SW 1271 (cell line): ENCODE measurements around the gene C1QTNF3.
"Not testable (repeated sequence)": the region's sequence is repeated elsewhere in the genome, so short reads cannot be mapped to it uniquely, and the experiment has no call there.

Source experiments
- DNase-seq, 2 experiments: peaks; one replicate each; lab custom pipeline; 2025; lab: John Stamatoyannopoulos, UW

C1QTNF3 gene

GRCh38 chr5:34021334-34021733 is 21.7 kb downstream of the C1QTNF3 start:
- DNase-seq: no peak

- DNase-seq: no peak
These were observed 22.3 kb downstream of the C1QTNF3 start for GRCh38 chr5:34020726-34021125.

- DNase-seq: no peak
These were observed 25.8 kb downstream of the C1QTNF3 start for GRCh38 chr5:34017254-34017653.

- DNase-seq: no peak
These were observed 26.3 kb downstream of the C1QTNF3 start for GRCh38 chr5:34016750-34017149.

- DNase-seq: no peak
These were observed 26.8 kb downstream of the C1QTNF3 start for GRCh38 chr5:34016222-34016621.

DNA sequence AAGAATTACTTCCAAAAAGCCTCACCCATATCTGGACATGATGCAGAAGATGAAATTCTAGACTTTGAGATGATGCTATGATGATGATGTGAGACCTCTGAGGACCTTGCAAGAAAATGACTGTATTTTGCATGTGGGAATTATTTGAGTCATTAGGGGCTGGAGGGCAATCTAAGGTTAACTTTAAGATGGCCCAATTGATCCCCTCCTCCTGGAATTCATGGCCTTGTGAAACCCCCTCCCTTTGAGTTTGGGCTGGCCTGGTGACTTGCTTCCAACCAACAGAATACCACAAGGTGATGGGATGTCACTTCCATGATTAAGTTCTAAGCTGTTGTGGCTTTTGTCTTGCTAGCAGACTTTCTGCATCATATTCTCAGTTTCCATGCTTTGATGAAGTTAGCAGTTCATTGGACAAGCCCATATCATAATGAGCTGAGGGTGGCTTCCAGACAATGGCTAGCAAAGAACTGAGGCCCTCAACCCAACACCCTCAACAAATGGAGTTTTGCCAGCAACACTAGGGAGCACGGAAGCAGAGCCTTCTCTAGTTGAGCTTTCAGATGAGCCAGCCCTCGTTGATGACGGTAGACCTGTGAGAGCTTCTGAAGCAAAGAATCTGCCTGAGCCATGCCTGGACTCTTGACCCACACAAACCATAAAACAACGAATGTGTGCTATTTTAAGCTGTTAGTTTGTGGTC is 27.7 kb downstream of the C1QTNF3 start:
- no peak for DNase-seq

- DNase-seq: no peak
These were observed 28.4 kb downstream of the C1QTNF3 start for GRCh38 chr5:34014626-34015025.

- no peak for DNase-seq
These were observed 29.5 kb downstream of the C1QTNF3 start for GRCh38 chr5:34013547-34013946.

DNA sequence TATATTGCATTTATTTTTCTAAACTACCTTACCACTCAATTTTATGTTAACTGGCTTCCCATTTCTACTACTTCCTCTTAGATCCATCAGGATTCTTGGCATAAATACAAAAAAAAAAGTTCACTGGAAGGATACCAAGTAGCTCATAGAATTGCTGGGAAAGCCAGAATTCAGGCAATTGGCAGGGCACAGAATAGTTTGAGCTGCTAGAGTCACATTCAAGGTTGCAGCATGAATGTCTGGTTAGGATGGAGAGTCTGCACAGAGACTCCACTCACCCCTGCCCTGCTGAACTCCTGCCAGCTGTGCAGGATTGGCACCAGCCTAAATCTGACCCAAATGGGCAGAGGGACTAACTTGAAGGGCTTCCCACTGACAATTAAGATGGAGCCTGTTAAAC is 30.2 kb downstream of the C1QTNF3 start:
- DNase-seq: no peak

- no peak for DNase-seq
These were observed 31.5 kb downstream of the C1QTNF3 start for GRCh38 chr5:34011536-34011935.

GRCh38 chr5:34010146-34010545 is 32.9 kb downstream of the C1QTNF3 start:
- not testable (repeated sequence) for DNase-seq

DNA sequence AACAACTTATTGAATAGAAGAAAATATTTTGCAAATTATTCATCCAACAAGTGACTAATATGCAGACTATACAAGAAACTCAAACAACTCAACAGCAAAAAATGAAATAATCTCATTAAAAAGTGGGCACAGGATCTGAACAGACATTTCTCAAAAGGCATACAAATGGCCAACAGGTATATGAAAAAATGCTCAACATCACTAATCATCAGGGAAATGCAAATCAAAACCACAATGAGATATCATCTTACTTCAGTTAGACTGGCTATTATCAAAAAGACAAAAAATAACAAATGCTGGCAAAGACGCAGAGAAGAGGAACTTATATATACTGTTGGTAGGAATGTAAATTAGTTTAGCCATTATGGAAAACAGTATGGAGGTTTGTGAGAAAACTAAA is 33.4 kb downstream of the C1QTNF3 start:
- no peak for DNase-seq

DNA sequence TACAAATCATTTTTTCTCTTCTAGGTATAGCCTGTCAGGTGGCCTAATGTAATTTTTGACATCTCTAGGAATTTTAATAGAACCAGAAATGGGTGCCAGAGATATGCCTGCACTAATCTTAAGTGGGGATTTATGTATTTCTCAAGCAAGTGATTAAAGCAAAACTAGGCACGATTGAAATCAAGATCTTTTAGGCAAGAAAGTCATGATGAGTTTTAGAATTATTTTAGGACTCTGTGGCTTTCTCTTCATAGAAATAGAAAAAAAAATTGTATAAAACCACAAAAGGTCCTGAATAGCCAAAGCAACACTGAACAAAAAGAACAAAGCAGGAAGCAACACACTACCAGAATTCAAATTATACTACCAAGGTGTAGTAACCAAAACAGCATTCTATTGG is 34.2 kb downstream of the C1QTNF3 start:
- no peak for DNase-seq

DNA sequence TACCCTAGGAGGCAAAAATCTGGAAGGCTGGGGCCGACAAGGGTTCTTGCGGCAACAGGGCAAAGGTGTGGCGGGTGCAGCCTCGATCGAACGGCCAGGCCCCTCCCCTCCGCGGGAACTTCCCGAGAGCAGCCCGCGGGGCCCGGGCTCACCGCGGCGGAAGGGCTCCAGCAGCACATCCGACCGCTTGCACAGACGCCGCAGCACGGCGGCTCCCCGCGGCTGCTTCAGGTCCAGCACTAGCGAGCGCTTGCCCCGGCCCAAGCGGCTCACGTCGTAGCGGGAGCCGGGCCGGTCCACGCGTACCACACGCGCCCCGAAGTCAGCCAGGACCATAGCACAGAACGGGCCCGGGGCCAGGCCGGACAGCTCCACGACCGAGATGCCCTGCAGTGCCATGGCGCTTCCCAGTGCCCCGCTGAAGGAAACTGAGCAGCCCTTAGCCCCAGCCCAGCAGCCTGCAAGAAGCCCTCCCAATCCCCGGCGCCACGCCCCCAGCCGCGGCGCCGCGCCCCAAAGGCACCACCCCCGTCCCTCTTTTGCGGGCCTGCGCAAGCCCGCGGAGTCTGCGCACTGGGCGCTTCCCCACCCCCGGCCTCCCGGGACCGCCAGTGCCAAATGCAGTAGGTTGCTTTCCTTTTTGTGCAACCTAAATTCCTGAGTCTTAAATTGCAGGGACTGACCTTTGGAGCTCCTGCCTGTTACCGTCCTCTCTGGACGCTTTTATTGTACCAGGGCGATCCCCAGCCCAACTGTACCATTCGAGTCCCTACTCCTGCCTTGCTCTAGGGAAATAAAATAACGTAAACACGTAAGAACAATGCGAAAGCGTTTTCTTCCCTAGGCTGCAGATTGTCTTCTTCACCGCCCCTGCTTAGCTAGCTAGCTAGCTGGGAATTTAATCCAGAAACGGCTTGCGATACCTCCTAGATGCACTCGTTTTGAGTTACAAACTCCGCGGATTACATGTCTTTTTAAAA is 35.1 kb downstream of the C1QTNF3 start, which contains the start of gene AMACR:
AMACR (minus strand) TSS at position 430 of the 980 bp plus-strand sequence; CDS start at position 399, 31 bp downstream.
- DNase-seq: peak; percentile 88 to 90

- no peak for DNase-seq
These were observed 35.8 kb downstream of the C1QTNF3 start for GRCh38 chr5:34007201-34007620.

GRCh38 chr5:34005681-34006080 is 37.3 kb downstream of the C1QTNF3 start:
- no peak for DNase-seq

DNA sequence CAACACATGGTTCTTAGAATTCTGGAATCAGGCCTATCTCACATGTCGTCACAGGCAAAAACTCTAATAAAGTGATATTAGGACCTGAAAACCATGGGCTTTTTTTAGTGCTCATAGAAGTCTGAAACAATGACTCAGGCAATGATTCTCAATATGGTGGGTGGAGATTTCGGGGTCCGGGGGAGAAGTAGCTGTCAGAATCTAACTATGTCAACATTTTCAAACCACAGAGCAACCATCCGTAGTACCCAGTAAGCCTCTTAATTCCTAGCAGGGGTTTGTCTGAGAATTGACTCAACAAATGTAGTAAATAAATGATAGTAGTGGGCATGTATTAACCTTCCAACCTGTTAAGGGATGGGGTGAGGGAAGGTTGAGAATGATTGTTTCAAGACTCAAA is 37.8 kb downstream of the C1QTNF3 start:
- no peak for DNase-seq

GRCh38 chr5:34003941-34004340 is 39.1 kb downstream of the C1QTNF3 start:
- no peak for DNase-seq

- no peak for DNase-seq
These were observed 40.2 kb downstream of the C1QTNF3 start for GRCh38 chr5:34002629-34003328.

GRCh38 chr5:34001241-34001841 is 41.7 kb downstream of the C1QTNF3 start:
- DNase-seq: no peak

DNA sequence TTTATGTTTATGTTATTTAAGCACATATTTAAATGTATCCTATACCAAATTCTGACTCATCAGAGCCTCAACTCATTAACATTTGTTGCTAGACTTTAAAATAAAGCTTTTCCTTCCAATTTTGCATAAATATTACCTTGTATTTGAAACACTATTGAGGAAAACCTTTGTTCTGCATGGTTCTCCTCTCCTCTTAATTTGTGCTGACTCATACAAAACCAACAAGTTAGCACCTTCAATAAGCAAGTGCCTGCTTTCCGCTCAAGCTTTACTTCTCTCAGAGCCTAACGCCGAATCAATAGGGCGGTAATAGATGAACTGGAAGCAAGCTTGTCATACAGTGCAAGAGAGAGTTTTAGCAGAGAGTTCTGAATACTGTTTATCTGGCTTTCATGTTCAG is 43.0 kb downstream of the C1QTNF3 start:
- no peak for DNase-seq
